Thoracic aorta (tissue), 2 donors: ENCODE measurements around the gene TMED1. TPM values are rescaled to one million over a fixed set of nuclear protein-coding genes. Genes with fewer than 3 reads are reported as not detected.

Experiments
- ATAC-seq: fragments of 150-250 bp; one replicate; pipeline ENCODE4 v1.8.0; 2017; ENCODE audit warnings: low read depth; ENCODE audit not compliant: insufficient number of reproducible peaks, low FRiP score
- DNase-seq: peaks from one replicate; pipeline ENCODE4 v3.0.0-alpha.2; 2020; ENCODE audit warnings: low spot score
- H3K27ac ChIP-seq, 2 donors: fragments of 200-600 bp; sonication (generic); 1 replicate in 1 of 2; 2 replicates in 1 of 2; pipeline ENCODE4 v1.5.1; 2016; ENCODE audit warnings: mild to moderate bottlenecking in 2 of 2, moderate library complexity in 2 of 2
- H3K27me3 ChIP-seq: fragments of 200-600 bp; sonication (generic); replicated peaks from 2 replicates; pipeline ENCODE4 v1.6.0; 2016; ENCODE audit warnings: mild to moderate bottlenecking; ENCODE audit not compliant: insufficient read depth
- H3K36me3 ChIP-seq: fragments of 200-600 bp; sonication (generic); one replicate; pipeline ENCODE4 v1.5.1; 2016
- H3K4me1 ChIP-seq, 2 donors: fragments of 200-600 bp; sonication (generic); 1 replicate in 1 of 2; 2 replicates in 1 of 2; pipeline versions ENCODE4 v1.5.1 to v1.6.0; 2016; ENCODE audit warnings: low read depth in 2 of 2, mild to moderate bottlenecking in 1 of 2; ENCODE audit not compliant: control insufficient read depth in 1 of 2
- H3K4me3 ChIP-seq: fragments of 200-600 bp; sonication (generic); 2 replicates; pipeline ENCODE4 v1.5.1; 2016; ENCODE audit warnings: mild to moderate bottlenecking
- H3K9me3 ChIP-seq: fragments of 200-600 bp; sonication (generic); 2 replicates; pipeline ENCODE4 v1.5.1; 2016
- total RNA-seq, 2 donors: library from RNA; depleted of rRNA; stranded (reverse); fragments of >200 nt; gene quantifications; one replicate each; pipeline versions ENCODE4 v1.1.0 to v1.2.3, GENCODE V29; 2016
- TF ChIP-seq, protein P1 (sequence below): fragments of 200-600 bp; sonication (generic); IDR thresholded peaks from one replicate; pipeline ENCODE4 v1.5.1; 2019; ENCODE audit warnings: antibody characterized with exemption

TMED1 gene
- total RNA-seq, 2 donors from 2014 or later, result 19.4 to 22.4 TPM

DNA sequence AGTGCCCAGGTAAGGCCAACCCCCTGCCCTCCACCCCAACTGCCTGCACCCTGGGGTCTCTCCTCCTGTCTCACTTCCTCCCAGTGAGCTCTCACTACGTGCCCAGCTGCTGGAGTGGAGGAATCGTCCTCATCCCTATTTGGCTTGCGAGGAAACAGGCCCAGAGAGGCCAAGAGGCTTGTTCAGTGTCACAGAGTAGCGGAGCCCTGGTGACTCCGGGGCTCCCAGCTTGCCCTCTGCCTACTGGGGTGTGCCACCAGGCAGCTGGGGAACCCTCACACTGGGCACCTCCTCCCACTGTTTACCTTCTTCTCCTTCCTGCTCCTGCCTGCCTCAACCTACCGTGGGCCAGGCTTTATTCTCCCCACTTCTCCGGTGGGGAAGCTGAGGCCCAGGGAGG is 5.6 kb downstream of the TMED1 start:
- TF ChIP-seq, protein P1, sequence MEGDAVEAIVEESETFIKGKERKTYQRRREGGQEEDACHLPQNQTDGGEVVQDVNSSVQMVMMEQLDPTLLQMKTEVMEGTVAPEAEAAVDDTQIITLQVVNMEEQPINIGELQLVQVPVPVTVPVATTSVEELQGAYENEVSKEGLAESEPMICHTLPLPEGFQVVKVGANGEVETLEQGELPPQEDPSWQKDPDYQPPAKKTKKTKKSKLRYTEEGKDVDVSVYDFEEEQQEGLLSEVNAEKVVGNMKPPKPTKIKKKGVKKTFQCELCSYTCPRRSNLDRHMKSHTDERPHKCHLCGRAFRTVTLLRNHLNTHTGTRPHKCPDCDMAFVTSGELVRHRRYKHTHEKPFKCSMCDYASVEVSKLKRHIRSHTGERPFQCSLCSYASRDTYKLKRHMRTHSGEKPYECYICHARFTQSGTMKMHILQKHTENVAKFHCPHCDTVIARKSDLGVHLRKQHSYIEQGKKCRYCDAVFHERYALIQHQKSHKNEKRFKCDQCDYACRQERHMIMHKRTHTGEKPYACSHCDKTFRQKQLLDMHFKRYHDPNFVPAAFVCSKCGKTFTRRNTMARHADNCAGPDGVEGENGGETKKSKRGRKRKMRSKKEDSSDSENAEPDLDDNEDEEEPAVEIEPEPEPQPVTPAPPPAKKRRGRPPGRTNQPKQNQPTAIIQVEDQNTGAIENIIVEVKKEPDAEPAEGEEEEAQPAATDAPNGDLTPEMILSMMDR, result no peak
- no peak overlapping the region for H3K4me3 ChIP-seq
- no peak for ATAC-seq
- DNase-seq, result no peak
- no peak overlapping the region for H3K27ac ChIP-seq
- no peaks in the 10 kb centered on the region for H3K27me3 ChIP-seq
- no peaks in the 10 kb centered on the region for H3K9me3 ChIP-seq
- peaks cover 12% of the 10 kb centered on the region for H3K36me3 ChIP-seq
- H3K4me1 ChIP-seq, result no peaks in the 10 kb centered on the region

DNA sequence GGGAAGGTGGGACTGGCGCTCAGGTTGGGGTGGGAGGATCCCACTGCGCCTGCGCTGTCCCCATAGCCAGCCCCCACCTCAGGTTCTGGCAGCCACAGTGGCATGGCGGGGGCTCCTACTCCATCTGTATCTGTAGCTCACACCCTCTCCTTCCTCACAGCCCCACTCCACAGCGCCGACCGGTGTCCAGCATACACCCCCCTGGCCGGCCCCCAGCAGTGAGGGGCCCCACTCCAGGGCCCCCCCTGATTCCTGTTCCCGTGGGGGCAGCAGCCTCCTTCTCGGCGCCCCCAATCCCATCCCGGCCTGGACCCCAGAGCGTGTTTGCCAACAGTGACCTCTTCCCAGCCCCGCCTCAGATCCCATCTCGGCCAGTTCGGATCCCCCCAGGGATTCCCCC is 6.0 kb downstream of the TMED1 start:
- TF ChIP-seq, protein P1, result no peak
- no peak overlapping the region for H3K4me3 ChIP-seq
- H3K9me3 ChIP-seq, result no peaks in the 10 kb centered on the region
- no peaks in the 10 kb centered on the region for H3K4me1 ChIP-seq
- ATAC-seq, result no peak
- H3K36me3 ChIP-seq, result peaks cover 14% of the 10 kb centered on the region
- no peaks in the 10 kb centered on the region for H3K27me3 ChIP-seq
- H3K27ac ChIP-seq, result no peak overlapping the region
- no peak for DNase-seq

DNA sequence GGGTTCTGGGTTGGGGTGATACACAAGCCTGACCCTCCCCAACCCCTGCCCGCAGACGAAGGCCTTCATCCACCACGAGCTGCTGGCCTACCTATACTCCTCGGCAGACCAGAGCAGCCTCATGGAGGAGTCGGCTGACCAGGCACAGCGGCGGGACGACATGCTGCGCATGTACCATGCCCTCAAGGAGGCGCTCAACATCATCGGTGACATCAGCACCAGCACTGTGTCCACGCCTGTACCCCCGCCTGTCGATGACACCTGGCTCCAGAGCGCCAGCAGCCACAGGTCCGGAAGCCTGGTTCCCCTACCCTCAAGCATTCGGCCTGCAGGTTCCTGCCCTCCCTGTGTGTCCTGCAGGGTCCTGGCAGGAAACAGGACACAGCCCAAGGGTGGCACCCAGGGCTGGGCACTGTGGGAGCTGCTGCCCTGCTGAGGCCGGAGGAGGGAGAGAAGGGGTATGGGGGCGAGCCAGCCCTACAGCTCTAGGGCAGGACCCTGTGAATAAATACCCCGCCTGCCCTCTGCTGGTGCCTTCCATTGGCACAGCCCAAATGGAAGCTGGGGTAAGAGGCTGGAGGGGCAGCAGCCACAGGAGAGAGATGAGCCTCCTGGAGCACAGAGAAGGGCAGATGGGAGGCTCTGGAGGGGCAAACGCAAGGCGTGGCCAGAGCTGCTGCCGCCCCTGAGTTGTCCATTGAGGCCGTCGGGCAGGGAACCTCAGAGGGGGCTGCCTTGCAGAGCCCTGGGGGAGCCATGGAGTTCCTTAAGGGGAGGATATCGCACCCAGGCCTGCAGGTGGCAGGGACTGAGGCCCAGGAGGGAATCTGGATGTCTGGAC is 6.8 kb downstream of the TMED1 start:
- no peak overlapping the region for H3K27ac ChIP-seq
- no peaks in the 10 kb centered on the region for H3K4me1 ChIP-seq
- H3K36me3 ChIP-seq, result peaks cover 22% of the 10 kb centered on the region
- TF ChIP-seq, protein P1, result no peak
- no peak overlapping the region for H3K4me3 ChIP-seq
- H3K27me3 ChIP-seq, result no peaks in the 10 kb centered on the region
- H3K9me3 ChIP-seq, result no peaks in the 10 kb centered on the region
- no peak for ATAC-seq
- DNase-seq, result no peak

DNA sequence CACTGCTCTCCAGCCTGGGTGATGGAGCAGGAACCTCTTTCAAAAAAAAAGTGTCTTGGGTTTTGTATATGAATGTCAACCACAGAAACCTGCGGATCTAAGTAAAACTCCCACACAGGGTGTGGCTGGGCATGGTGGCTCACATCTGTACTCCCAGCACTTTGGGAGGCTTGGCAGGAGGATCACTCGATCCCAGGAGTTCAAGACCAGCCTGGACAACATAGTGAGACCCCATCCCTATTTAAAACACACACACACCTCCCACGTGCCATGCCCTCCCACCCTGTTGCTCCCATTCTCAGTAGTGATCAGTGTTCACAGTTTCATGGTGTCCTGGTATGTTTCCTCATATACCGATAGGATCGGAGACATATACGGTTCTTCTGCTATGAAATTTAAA is 9.2 kb downstream of the TMED1 start:
- Histone ChIP-seq H3K36me3 (peaks cover 36% of the 10 kb centered on the region), H3K9me3 (no peaks in the 10 kb centered on the region), H3K27me3 (no peaks in the 10 kb centered on the region), H3K4me3 (no peak overlapping the region), H3K27ac (no peak overlapping the region), H3K4me1 (no peaks in the 10 kb centered on the region)
- ATAC-seq (no peak), DNase-seq (no peak)
- TF ChIP-seq, protein P1, result no peak

DNA sequence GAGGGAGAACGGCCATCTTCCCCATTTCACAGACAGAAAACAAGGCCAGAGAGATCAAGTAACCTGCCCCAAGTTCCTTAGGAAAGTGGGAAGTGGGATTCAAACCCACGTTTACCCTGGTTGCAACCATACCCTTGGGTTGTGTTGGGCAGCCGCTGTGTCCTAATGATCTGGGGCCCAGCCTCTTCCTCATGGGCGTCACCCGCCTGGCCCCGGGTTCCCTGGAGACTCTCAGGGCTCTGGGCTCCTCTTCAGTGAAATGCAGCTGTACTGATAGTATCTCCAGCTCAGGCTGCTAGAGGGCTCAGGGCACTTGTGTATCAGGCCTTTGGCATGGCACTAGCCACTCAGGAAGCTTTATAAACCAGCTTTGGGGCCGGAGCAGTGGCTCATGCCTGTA is 9.8 kb downstream of the TMED1 start:
- Histone ChIP-seq H3K9me3 (no peaks in the 10 kb centered on the region), H3K4me1 (no peaks in the 10 kb centered on the region), H3K4me3 (no peak overlapping the region), H3K27ac (no peak overlapping the region), H3K27me3 (no peaks in the 10 kb centered on the region), H3K36me3 (peaks cover 42% of the 10 kb centered on the region)
- ATAC-seq, result no peak
- TF ChIP-seq, protein P1, result no peak
- no peak for DNase-seq
